ENCODE measurements around the gene SLC44A3.

Gene SLC44A3

GRCh38 chr1:94784190-94784515, 36.0 kb upstream of the SLC44A3 start:
- Histone ChIP-seq H3K9ac (ENCODE audit: low read length in 5 of 5) (peak overlapping the region in 1 of 5 donors; percentile 2), H3K27ac (ENCODE audit: low read depth, low read length) (peak overlapping the region; percentile 87), H3K27me3 (ENCODE audit: control insufficient read depth in 5 of 5, insufficient read depth in 4 of 5, low read length in 5 of 5) (no peaks in the 10 kb centered on the region), H3K36me3 (ENCODE audit: control insufficient read depth in 5 of 5, insufficient read depth in 5 of 5, low read length in 5 of 5) (no peaks in the 10 kb centered on the region), H3K4me3 (ENCODE audit: low read depth in 1 of 5, low read length in 5 of 5) (peak overlapping the region in 2 of 5 donors; percentile 1 to 37), H3K9me3 (ENCODE audit: control insufficient read depth in 5 of 5, low read length in 5 of 5) (no peaks in the 10 kb centered on the region), H3K4me1 (ENCODE audit: control insufficient read depth in 5 of 5, insufficient read depth in 5 of 5, low read length in 5 of 5) (peaks cover 6 to 25% (median 19%) of the 10 kb centered on the region in 5 donors)

DNA sequence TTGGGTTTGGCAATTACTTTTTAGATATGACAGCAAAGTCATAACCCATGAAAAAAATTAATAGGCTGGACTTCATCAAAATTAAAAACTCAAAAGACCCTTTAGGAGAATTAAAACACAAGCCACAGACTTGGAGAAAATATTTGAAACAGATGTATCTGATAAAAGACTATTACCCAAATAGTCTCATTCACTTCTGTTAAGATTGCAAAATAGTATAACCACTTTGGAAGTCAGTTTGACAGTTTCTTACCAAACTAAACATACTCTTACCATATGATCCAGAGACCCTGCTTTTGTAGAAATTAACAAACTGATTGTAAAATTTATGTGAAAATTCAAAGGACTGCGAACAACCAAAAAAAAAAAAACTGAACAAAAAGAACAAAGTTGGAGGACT, 32.5 kb upstream of the SLC44A3 start:
- Histone ChIP-seq H3K27ac (ENCODE audit: low read depth, low read length) (no peak overlapping the region), H3K27me3 (ENCODE audit: control insufficient read depth in 5 of 5, insufficient read depth in 4 of 5, low read length in 5 of 5) (no peaks in the 10 kb centered on the region), H3K4me1 (ENCODE audit: control insufficient read depth in 5 of 5, insufficient read depth in 5 of 5, low read length in 5 of 5) (peaks cover 6 to 32% (median 22%) of the 10 kb centered on the region in 5 donors), H3K9ac (ENCODE audit: low read length in 5 of 5) (no peak overlapping the region), H3K9me3 (ENCODE audit: control insufficient read depth in 5 of 5, low read length in 5 of 5) (no peaks in the 10 kb centered on the region), H3K36me3 (ENCODE audit: control insufficient read depth in 5 of 5, insufficient read depth in 5 of 5, low read length in 5 of 5) (no peaks in the 10 kb centered on the region), H3K4me3 (ENCODE audit: low read depth in 1 of 5, low read length in 5 of 5) (no peak overlapping the region)

DNA sequence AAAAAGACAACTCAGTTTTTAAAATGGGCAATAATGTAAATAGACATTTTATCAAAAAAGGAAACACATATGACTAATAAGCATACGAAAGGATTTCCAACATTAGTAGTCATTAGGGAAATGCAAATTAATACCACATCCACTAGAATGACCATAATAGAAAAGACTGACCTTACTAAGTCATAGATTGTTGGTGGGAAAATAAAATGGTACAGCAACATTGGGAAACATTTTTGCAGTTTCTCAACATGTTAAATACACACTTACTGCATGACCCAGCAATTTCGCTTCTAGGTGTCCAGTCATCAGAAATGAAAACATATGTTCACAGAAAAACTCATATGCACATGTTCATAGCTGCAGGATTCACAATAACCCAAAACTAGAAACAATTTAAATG, 29.9 kb upstream of the SLC44A3 start:
- no peak overlapping the region for H3K27ac ChIP-seq (ENCODE audit: low read depth, low read length)
- peaks cover 9 to 28% (median 26%) of the 10 kb centered on the region in 5 donors for H3K4me1 ChIP-seq (ENCODE audit: control insufficient read depth in 5 of 5, insufficient read depth in 5 of 5, low read length in 5 of 5)
- H3K36me3 ChIP-seq (ENCODE audit: control insufficient read depth in 5 of 5, insufficient read depth in 5 of 5, low read length in 5 of 5): no peaks in the 10 kb centered on the region
- H3K4me3 ChIP-seq (ENCODE audit: low read depth in 1 of 5, low read length in 5 of 5): no peak overlapping the region
- H3K9me3 ChIP-seq (ENCODE audit: control insufficient read depth in 5 of 5, low read length in 5 of 5): no peaks in the 10 kb centered on the region
- H3K9ac ChIP-seq (ENCODE audit: low read length in 5 of 5): no peak overlapping the region
- no peaks in the 10 kb centered on the region for H3K27me3 ChIP-seq (ENCODE audit: control insufficient read depth in 5 of 5, insufficient read depth in 4 of 5, low read length in 5 of 5)

DNA sequence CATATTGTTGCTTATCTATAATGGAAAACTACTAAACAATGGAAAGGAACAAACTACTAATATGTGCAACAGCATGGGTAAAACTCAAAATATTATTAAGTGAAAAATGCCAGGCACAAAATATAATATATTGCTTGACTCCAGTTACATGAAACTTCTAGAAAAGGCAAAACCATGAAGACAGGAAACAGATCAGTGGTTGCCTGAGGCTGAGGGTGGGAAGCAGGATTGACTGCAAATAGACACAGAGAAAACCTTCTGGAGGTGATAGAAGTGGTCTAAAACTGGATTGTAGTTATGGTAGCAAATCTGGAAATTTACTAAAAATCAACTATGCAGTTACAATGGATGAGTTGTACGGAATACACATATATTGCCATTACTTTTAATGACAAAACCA, 29.5 kb upstream of the SLC44A3 start:
- peaks cover 13 to 32% (median 30%) of the 10 kb centered on the region in 5 donors for H3K4me1 ChIP-seq (ENCODE audit: control insufficient read depth in 5 of 5, insufficient read depth in 5 of 5, low read length in 5 of 5)
- H3K4me3 ChIP-seq (ENCODE audit: low read depth in 1 of 5, low read length in 5 of 5): no peak overlapping the region
- H3K9me3 ChIP-seq (ENCODE audit: control insufficient read depth in 5 of 5, low read length in 5 of 5): no peaks in the 10 kb centered on the region
- H3K9ac ChIP-seq (ENCODE audit: low read length in 5 of 5): no peak overlapping the region
- no peaks in the 10 kb centered on the region for H3K36me3 ChIP-seq (ENCODE audit: control insufficient read depth in 5 of 5, insufficient read depth in 5 of 5, low read length in 5 of 5)
- H3K27me3 ChIP-seq (ENCODE audit: control insufficient read depth in 5 of 5, insufficient read depth in 4 of 5, low read length in 5 of 5): no peaks in the 10 kb centered on the region
- no peak overlapping the region for H3K27ac ChIP-seq (ENCODE audit: low read depth, low read length)

DNA sequence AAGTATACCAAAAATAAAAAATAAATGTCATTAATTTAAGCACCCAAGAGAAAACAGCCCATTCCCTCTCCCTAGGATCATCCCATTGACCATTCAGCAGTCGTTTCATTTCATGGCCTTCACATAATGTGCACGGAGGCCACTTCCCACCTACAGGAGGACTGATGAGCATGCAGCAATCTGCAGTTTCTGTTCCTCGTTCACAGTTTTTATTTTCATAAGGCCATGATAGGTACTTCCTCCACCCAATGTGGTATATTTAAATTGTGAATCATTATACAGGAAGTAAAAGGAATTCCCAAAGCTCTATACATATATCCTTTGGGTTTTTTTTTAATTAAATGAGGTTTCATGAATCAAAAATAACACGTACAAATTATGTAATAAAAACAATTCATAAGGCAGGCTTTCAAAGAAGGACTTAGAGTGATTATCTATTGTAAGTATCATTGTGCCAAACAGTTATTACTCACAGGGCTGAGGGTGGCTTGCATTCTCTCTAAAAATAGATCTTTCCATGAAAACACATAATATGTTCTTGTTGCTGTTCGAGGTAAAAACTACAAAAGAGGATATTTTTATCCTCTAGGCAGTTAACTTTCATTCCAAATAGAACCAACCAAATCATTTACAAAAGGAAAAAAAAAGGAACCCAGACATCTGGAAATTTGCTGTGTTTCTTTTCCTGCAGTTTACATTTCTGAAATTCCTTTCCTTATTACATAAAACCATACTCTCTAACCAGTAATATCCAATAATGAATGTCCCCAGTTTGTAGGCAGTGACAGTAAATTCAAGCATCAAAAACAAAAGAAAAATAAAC, 27.5 kb upstream of the SLC44A3 start:
- Histone ChIP-seq H3K9me3 (ENCODE audit: control insufficient read depth in 5 of 5, low read length in 5 of 5) (no peaks in the 10 kb centered on the region), H3K4me1 (ENCODE audit: control insufficient read depth in 5 of 5, insufficient read depth in 5 of 5, low read length in 5 of 5) (peaks cover 13 to 47% (median 32%) of the 10 kb centered on the region in 5 donors), H3K27ac (ENCODE audit: low read depth, low read length) (peak overlapping the region; percentile 62), H3K36me3 (ENCODE audit: control insufficient read depth in 5 of 5, insufficient read depth in 5 of 5, low read length in 5 of 5) (no peaks in the 10 kb centered on the region), H3K27me3 (ENCODE audit: control insufficient read depth in 5 of 5, insufficient read depth in 4 of 5, low read length in 5 of 5) (no peaks in the 10 kb centered on the region), H3K9ac (ENCODE audit: low read length in 5 of 5) (no peak overlapping the region), H3K4me3 (ENCODE audit: low read depth in 1 of 5, low read length in 5 of 5) (no peak overlapping the region)

- Histone ChIP-seq H3K9me3 (ENCODE audit: control insufficient read depth in 5 of 5, low read length in 5 of 5) (no peaks in the 10 kb centered on the region), H3K27ac (ENCODE audit: low read depth, low read length) (peak overlapping the region; percentile 62), H3K4me1 (ENCODE audit: control insufficient read depth in 5 of 5, insufficient read depth in 5 of 5, low read length in 5 of 5) (peaks cover 13 to 53% (median 38%) of the 10 kb centered on the region in 5 donors), H3K9ac (ENCODE audit: low read length in 5 of 5) (no peak overlapping the region), H3K27me3 (ENCODE audit: control insufficient read depth in 5 of 5, insufficient read depth in 4 of 5, low read length in 5 of 5) (no peaks in the 10 kb centered on the region), H3K36me3 (ENCODE audit: control insufficient read depth in 5 of 5, insufficient read depth in 5 of 5, low read length in 5 of 5) (no peaks in the 10 kb centered on the region), H3K4me3 (ENCODE audit: low read depth in 1 of 5, low read length in 5 of 5) (peak overlapping the region in 1 of 5 donors; percentile 28)
Observed at GRCh38 chr1:94793296-94793656, 26.9 kb upstream of the SLC44A3 start.

GRCh38 chr1:94795434-94795833, 24.7 kb upstream of the SLC44A3 start:
- H3K9ac ChIP-seq (ENCODE audit: low read length in 5 of 5): no peak overlapping the region
- no peaks in the 10 kb centered on the region for H3K27me3 ChIP-seq (ENCODE audit: control insufficient read depth in 5 of 5, insufficient read depth in 4 of 5, low read length in 5 of 5)
- no peaks in the 10 kb centered on the region for H3K9me3 ChIP-seq (ENCODE audit: control insufficient read depth in 5 of 5, low read length in 5 of 5)
- peak overlapping the region in 2 of 5 donors; percentile 7 to 12 for H3K4me3 ChIP-seq (ENCODE audit: low read depth in 1 of 5, low read length in 5 of 5)
- H3K27ac ChIP-seq (ENCODE audit: low read depth, low read length): peak overlapping the region; percentile 55
- peaks cover 13 to 61% (median 46%) of the 10 kb centered on the region in 5 donors for H3K4me1 ChIP-seq (ENCODE audit: control insufficient read depth in 5 of 5, insufficient read depth in 5 of 5, low read length in 5 of 5)
- H3K36me3 ChIP-seq (ENCODE audit: control insufficient read depth in 5 of 5, insufficient read depth in 5 of 5, low read length in 5 of 5): no peaks in the 10 kb centered on the region

DNA sequence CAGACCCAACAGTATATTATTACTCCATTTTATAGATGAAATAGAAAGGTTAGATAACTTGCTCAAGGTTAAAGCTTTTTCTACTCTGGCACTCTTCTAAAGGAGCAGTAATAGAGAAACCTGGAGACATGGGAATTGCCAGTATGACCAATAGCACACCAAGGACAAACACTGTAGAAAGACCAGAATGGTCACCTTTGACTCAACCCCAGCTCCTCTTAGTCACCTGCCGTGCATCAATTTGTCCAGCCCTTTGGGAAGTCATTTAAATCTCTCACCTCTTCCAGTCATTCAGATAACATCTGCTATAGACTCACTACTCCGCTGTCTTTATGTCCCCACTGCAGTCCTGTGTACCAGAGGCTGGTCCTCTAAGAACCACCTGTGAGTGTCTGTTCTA, 23.9 kb upstream of the SLC44A3 start:
- H3K4me1 ChIP-seq (ENCODE audit: control insufficient read depth in 5 of 5, insufficient read depth in 5 of 5, low read length in 5 of 5): peaks cover 13 to 61% (median 47%) of the 10 kb centered on the region in 5 donors
- no peaks in the 10 kb centered on the region for H3K9me3 ChIP-seq (ENCODE audit: control insufficient read depth in 5 of 5, low read length in 5 of 5)
- no peaks in the 10 kb centered on the region for H3K36me3 ChIP-seq (ENCODE audit: control insufficient read depth in 5 of 5, insufficient read depth in 5 of 5, low read length in 5 of 5)
- no peak overlapping the region for H3K4me3 ChIP-seq (ENCODE audit: low read depth in 1 of 5, low read length in 5 of 5)
- no peak overlapping the region for H3K27ac ChIP-seq (ENCODE audit: low read depth, low read length)
- no peaks in the 10 kb centered on the region for H3K27me3 ChIP-seq (ENCODE audit: control insufficient read depth in 5 of 5, insufficient read depth in 4 of 5, low read length in 5 of 5)
- no peak overlapping the region for H3K9ac ChIP-seq (ENCODE audit: low read length in 5 of 5)

DNA sequence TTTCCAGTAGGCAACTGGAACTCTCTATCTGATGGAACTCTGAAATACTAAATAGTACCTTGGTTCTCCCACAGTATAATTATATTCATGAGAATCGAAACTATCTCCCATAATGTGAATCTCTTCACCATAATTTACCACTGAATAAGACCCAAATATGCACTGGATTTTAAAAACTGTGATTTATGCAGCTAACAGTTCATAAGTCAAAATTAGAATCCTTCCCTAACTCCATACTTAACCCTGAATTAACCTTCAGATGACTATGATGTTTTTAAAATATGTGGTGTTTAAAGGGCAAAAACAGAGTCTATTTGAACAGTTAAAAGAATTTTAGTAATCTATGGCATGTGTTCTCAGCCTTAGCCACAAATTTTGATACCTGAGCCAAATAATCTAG, 22.9 kb upstream of the SLC44A3 start:
- H3K9me3 ChIP-seq (ENCODE audit: control insufficient read depth in 5 of 5, low read length in 5 of 5): no peaks in the 10 kb centered on the region
- H3K9ac ChIP-seq (ENCODE audit: low read length in 5 of 5): no peak overlapping the region
- H3K4me1 ChIP-seq (ENCODE audit: control insufficient read depth in 5 of 5, insufficient read depth in 5 of 5, low read length in 5 of 5): peaks cover 13 to 67% (median 56%) of the 10 kb centered on the region in 5 donors
- peak overlapping the region; percentile 7 for H3K27ac ChIP-seq (ENCODE audit: low read depth, low read length)
- H3K36me3 ChIP-seq (ENCODE audit: control insufficient read depth in 5 of 5, insufficient read depth in 5 of 5, low read length in 5 of 5): no peaks in the 10 kb centered on the region
- no peaks in the 10 kb centered on the region for H3K27me3 ChIP-seq (ENCODE audit: control insufficient read depth in 5 of 5, insufficient read depth in 4 of 5, low read length in 5 of 5)
- H3K4me3 ChIP-seq (ENCODE audit: low read depth in 1 of 5, low read length in 5 of 5): no peak overlapping the region

- Histone ChIP-seq H3K27ac (ENCODE audit: low read depth, low read length) (no peak overlapping the region), H3K27me3 (ENCODE audit: control insufficient read depth in 5 of 5, insufficient read depth in 4 of 5, low read length in 5 of 5) (no peaks in the 10 kb centered on the region), H3K9me3 (ENCODE audit: control insufficient read depth in 5 of 5, low read length in 5 of 5) (no peaks in the 10 kb centered on the region), H3K9ac (ENCODE audit: low read length in 5 of 5) (no peak overlapping the region), H3K36me3 (ENCODE audit: control insufficient read depth in 5 of 5, insufficient read depth in 5 of 5, low read length in 5 of 5) (no peaks in the 10 kb centered on the region), H3K4me3 (ENCODE audit: low read depth in 1 of 5, low read length in 5 of 5) (no peak overlapping the region), H3K4me1 (ENCODE audit: control insufficient read depth in 5 of 5, insufficient read depth in 5 of 5, low read length in 5 of 5) (peaks cover 13 to 68% (median 55%) of the 10 kb centered on the region in 5 donors)
Observed at GRCh38 chr1:94798054-94798453, 22.1 kb upstream of the SLC44A3 start.

Data from subcutaneous abdominal adipose tissue (tissue), 5 donors.